Upper lobe of left lung (tissue), 4 donors: ENCODE results near the gene STH.

Source experiments
- EP300 ChIP-seq, 4 donors: sonication (generic); formaldehyde crosslinking; IDR thresholded peaks; one replicate each; pipeline ENCODE4 v1.5.1; 2017; ENCODE audit warnings: antibody characterized with exemption in 4 of 4, control low read depth in 2 of 4
- POLR2A ChIP-seq, 4 donors: fragments of 450-650 bp; IDR thresholded peaks; one replicate each; pipeline ENCODE4 v1.5.1; 2016 to 2017; ENCODE audit warnings: antibody characterized with exemption in 4 of 4, mild to moderate bottlenecking in 2 of 4
- POLR2AphosphoS5 ChIP-seq, 2 donors: sonication (generic); formaldehyde crosslinking; IDR thresholded peaks; one replicate each; pipeline ENCODE4 v1.5.1; 2017; ENCODE audit warnings: antibody characterized with exemption in 2 of 2
- TF ChIP-seq, protein P1 (sequence below), 6 experiments: fragments of 450-650 bp in 4 of 6; fragments of 200-600 bp in 2 of 6; sonication (generic) in 2 of 6; IDR thresholded peaks; one replicate each; pipeline ENCODE4 v1.5.1; 2016 to 2019; ENCODE audit warnings: antibody characterized with exemption in 6 of 6

DNA sequence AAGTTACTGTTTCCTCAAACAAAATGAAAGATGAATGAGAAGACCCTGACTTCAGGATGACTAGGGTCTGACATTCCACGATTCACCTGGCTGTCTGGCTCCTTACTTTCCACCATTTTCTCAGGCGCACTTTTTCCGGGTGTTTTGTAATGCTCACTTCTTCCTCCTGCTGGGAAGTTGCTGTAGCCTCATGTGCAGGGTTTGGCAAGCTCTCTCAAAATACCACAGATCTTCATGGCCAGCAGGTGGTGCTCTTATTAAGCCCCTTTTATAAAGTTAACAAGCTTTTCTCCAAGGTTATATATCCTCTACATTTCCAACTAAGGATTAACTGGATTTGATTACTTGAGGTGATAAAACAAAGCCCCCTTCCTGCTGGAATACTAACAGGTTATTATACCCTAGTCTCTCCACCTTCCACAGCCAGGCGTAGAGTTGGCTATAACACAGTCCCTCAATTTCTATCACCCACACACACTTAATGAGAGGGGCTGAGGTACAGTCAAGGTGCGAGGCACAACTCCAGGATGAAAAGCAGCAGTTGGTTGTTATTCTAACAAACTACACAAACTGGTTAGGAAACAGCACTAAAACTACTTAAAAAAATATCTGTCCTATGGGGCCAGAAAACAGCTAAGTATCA is 45.4 kb downstream of the STH start:
- TF ChIP-seq, protein P1, sequence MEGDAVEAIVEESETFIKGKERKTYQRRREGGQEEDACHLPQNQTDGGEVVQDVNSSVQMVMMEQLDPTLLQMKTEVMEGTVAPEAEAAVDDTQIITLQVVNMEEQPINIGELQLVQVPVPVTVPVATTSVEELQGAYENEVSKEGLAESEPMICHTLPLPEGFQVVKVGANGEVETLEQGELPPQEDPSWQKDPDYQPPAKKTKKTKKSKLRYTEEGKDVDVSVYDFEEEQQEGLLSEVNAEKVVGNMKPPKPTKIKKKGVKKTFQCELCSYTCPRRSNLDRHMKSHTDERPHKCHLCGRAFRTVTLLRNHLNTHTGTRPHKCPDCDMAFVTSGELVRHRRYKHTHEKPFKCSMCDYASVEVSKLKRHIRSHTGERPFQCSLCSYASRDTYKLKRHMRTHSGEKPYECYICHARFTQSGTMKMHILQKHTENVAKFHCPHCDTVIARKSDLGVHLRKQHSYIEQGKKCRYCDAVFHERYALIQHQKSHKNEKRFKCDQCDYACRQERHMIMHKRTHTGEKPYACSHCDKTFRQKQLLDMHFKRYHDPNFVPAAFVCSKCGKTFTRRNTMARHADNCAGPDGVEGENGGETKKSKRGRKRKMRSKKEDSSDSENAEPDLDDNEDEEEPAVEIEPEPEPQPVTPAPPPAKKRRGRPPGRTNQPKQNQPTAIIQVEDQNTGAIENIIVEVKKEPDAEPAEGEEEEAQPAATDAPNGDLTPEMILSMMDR (IDR thresholded peaks at IDR 0.05) = peak; percentile 68 to 88 (median 78)
- TF ChIP-seq EP300 (IDR thresholded peaks at IDR 0.05) (no peak), POLR2A (IDR thresholded peaks at IDR 0.05) (no peak), POLR2AphosphoS5 (IDR thresholded peaks at IDR 0.05) (peak in 1 of 2 donors; percentile 42)
